OCI-LY3 (cell line): Measurements from ENCODE around the gene ADAMTS14.

ENCODE experiments used
- CTCF ChIP-seq: fragments of 200-600, 300-600 bp; sonication (generic); IDR thresholded peaks from 2 replicates; pipeline ENCODE4 v1.5.1; 2014; ENCODE audit warnings: antibody characterized with exemption, low read length, low read depth
- EZH2phosphoT487 ChIP-seq: fragments of 200-600 bp; shearing (Covaris generic); IDR thresholded peaks from 2 replicates; pipeline ENCODE4 v1.6.1; 2018; ENCODE audit warnings: antibody characterized with exemption, mixed run types, low read depth

GRCh38 chr10:70745555-70745954 is 73.2 kb downstream of the ADAMTS14 start:
- TF ChIP-seq CTCF (no peak), EZH2phosphoT487 (no peak)
